D721Med (cell line): Measurements from ENCODE around the gene HADHA.
"Not testable (repeated sequence)": the region's sequence is repeated elsewhere in the genome, so short reads cannot be mapped to it uniquely, and the experiment has no call there.

Source experiments
- DNase-seq: peaks from one replicate; pipeline ENCODE4 v3.0.0; 2011; ENCODE audit warnings: low spot score; ENCODE audit not compliant: insufficient read length
- FAIRE-seq: peaks from 2 replicates; lab custom pipeline; 2011; peaks lifted over from hg19 to GRCh38; lab: Jason Lieb, UNC
- CTCF ChIP-seq: IDR thresholded peaks from 2 replicates; pipeline ENCODE4 v1.5.1; 2012; ENCODE audit warnings: mild to moderate bottlenecking, control low read depth; ENCODE audit not compliant: insufficient read depth; ENCODE audit errors: missing control alignments

HADHA gene

GRCh38 chr2:26279886-26280285 is 35.5 kb upstream of the HADHA start:
- no peak for TF ChIP-seq CTCF
- no peak for FAIRE-seq
- no peak for DNase-seq

GRCh38 chr2:26276484-26277227 is 32.2 kb upstream of the HADHA start:
- DNase-seq (no peak), FAIRE-seq (no peak)
- TF ChIP-seq CTCF = no peak

DNA sequence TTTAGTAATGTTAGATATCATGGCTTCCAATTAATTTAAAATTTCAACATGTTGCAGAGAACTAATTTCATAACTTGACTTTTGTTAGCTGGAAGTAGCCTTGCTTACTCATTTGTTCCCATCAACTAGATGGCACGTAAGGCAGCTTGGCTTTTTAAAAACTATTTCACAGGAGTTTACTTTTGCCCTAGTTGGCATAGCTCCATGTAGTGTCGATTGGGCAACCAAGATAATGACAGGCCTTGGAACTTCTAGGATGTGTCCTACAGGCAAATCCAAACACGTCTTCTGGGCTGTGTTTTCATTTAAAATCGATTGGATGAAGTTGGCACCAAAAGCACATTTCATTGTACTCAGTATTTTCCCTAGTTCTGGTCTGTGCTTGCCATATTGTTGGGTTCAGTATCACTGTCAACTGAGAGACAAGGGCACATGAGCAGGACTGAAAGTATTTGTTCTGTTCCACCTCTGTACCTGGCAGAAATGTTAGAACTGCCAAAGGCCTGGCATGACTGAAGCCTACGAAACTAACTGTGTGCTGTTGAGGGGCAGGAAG is 29.7 kb upstream of the HADHA start:
- no peak for TF ChIP-seq CTCF
- DNase-seq = no peak
- no peak for FAIRE-seq

DNA sequence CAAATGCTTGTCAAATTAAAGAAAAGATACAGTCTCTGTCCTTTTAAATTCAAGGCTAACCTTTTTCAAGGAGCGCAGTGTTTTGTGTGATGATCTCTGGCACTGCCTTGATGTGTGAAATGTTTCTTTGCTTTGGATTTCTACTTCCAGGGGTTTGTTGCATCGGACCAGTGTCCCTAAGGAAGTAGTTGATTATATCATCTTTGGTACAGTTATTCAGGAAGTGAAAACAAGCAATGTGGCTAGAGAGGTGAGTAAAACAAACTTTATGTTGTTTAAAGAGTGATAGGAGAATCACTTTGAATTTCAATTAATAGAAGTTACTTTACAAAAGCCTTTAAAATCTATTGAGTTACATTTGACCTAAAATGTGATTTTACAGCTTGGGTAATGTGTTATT is 29.1 kb upstream of the HADHA start:
- FAIRE-seq (no peak), DNase-seq (no peak)
- TF ChIP-seq CTCF = no peak

- no peak for FAIRE-seq
- TF ChIP-seq CTCF = no peak
- DNase-seq = no peak
These were observed 25.9 kb upstream of the HADHA start for GRCh38 chr2:26270373-26270772.

DNA sequence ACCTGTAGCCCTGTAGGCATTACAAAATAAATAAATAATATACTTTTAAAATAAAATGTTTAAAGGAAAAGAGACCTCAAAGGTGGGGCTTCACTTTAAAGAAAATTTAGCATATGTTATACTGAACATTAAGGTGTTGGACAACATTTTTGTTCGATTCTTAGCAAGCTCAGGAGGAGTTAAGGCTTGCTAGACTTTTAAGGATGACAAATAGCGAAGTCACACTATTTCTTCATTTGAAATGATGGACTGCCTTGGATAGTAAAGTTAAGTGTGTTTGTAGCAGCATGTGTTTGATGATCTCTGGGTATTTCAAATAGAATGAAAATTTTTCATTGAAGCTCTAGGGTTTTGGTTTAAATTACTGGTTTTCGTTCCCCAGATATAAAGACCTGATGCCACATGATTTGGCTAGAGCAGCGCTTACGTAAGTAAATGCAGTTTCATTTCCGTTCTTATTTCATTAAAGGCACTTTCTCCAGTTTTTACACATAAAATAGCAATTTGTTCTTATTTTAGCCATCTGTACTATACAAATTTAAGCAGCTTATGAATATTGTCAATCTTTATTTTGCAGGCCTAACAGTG is 25.2 kb upstream of the HADHA start:
- FAIRE-seq (no peak), DNase-seq (no peak)
- TF ChIP-seq CTCF = no peak

DNA sequence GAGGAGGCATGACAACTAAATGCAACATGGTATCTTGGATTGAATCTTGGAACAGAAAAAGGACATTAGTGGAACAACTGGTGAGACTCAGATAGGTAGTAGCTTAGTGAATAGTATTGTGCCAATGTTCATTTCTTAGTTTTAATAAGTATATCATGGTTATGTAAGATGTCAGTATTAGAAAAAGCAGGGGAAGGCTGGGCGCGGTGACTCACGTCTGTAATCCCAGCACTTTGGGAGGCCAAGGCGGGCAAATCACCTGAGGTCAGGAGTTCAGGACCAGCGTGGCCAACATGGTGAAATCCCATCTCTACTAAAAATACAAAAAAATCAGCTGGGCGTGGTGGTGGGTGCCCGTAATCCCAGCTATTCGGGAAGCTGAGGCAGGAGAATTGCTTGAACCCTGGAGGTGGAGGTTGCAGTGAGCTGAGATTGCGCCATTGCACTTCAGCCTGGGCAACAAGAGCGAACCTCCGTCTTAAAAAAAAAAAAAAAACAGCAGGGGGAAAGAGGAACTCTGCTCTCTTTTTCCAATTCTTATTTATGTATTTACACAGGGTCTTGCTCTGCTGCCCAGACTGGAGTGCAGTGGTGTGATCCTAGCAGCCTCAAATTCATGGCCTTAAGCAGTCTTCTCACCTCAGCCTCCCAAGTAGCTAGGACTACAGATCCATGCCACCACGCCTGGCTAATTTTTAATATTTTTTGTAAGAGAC is 24.4 kb upstream of the HADHA start:
- FAIRE-seq, DNase-seq: not testable (repeated sequence)
